PFSK-1 (cell line): Measurements from ENCODE around the gene LIAS.

ENCODE experiments used
- FOXP2 ChIP-seq: optimal IDR thresholded peaks from 2 replicates; pipeline ENCODE3; 2011; ENCODE audit warnings: borderline replicate concordance, control low read depth, inconsistent platforms; ENCODE audit not compliant: insufficient read depth; ENCODE audit errors: extremely low read length, extremely low read depth
- POLR2AphosphoS5 ChIP-seq: IDR thresholded peaks from 2 replicates; pipeline ENCODE4 v1.6.1; 2012; ENCODE audit warnings: low read depth, mild to moderate bottlenecking, control low read depth, low read length, moderate library complexity
- SIN3A ChIP-seq: IDR thresholded peaks from 2 replicates; pipeline ENCODE4 v1.6.1; 2012; ENCODE audit warnings: mild to moderate bottlenecking, low read length, moderate library complexity, borderline replicate concordance; ENCODE audit not compliant: insufficient read depth
- TAF1 ChIP-seq: IDR thresholded peaks from 2 replicates; pipeline ENCODE4 v1.6.1; 2012; ENCODE audit warnings: low read length, control low read depth, borderline replicate concordance; ENCODE audit not compliant: insufficient read depth
- TF ChIP-seq, protein P1 (sequence below), 2 experiments: IDR thresholded peaks; 2 replicates each; pipeline versions ENCODE4 v1.6.1 to v1.8.0; 2011 to 2012; ENCODE audit warnings: low read depth in 2 of 2, low read length in 2 of 2, control low read depth in 1 of 2, inconsistent platforms in 1 of 2, mild to moderate bottlenecking in 1 of 2, moderate library complexity in 1 of 2; ENCODE audit not compliant: insufficient read depth in 1 of 2

The LIAS gene

DNA sequence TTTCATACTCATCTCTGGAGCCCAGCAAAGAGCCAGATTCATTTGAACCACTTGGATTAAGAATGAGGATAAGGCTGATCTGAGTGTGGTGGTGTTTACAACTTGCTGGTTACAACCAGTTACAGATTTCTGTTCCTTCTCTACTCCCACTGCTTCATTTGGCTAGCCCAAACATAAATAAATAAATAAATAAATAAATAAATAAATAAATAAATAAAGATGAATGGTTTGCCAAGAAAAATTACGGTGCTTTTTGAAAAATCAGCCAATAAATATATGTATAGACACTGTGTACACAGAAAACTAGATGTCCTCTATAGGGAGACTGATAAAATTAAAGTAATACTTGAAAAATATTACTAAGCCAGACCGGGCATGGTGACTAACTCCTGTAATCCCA lies 17.3 kb upstream of the LIAS start:
- TF ChIP-seq POLR2AphosphoS5: no peak
- no peak for TF ChIP-seq FOXP2
- TF ChIP-seq TAF1: no peak
- TF ChIP-seq, protein P1, sequence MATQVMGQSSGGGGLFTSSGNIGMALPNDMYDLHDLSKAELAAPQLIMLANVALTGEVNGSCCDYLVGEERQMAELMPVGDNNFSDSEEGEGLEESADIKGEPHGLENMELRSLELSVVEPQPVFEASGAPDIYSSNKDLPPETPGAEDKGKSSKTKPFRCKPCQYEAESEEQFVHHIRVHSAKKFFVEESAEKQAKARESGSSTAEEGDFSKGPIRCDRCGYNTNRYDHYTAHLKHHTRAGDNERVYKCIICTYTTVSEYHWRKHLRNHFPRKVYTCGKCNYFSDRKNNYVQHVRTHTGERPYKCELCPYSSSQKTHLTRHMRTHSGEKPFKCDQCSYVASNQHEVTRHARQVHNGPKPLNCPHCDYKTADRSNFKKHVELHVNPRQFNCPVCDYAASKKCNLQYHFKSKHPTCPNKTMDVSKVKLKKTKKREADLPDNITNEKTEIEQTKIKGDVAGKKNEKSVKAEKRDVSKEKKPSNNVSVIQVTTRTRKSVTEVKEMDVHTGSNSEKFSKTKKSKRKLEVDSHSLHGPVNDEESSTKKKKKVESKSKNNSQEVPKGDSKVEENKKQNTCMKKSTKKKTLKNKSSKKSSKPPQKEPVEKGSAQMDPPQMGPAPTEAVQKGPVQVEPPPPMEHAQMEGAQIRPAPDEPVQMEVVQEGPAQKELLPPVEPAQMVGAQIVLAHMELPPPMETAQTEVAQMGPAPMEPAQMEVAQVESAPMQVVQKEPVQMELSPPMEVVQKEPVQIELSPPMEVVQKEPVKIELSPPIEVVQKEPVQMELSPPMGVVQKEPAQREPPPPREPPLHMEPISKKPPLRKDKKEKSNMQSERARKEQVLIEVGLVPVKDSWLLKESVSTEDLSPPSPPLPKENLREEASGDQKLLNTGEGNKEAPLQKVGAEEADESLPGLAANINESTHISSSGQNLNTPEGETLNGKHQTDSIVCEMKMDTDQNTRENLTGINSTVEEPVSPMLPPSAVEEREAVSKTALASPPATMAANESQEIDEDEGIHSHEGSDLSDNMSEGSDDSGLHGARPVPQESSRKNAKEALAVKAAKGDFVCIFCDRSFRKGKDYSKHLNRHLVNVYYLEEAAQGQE (IDR thresholded peaks at IDR 0.05; ENCODE audit: insufficient read depth in 1 of 2, low read depth in 2 of 2, low read length in 2 of 2): no peak
- no peak for TF ChIP-seq SIN3A

DNA sequence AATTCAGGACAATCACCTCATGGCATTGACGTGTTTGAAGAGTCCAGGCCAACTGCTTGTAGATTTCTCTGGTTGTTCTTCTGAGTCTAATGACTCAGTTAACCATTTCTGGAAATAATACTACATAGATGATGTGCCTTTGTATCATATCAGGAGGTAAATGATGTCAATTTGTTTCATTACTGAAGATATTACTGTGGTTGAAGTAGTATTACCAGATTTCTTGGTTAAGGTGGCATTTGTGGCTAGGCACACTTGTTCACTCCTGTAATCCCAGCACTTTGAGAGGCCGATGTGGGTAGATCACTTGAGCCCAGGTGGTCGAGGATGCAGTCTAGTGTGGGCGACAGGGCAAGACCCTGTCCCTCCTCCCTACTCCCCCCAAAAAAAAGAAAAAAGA lies 15.9 kb upstream of the LIAS start:
- TF ChIP-seq FOXP2 (no peak), POLR2AphosphoS5 (no peak), TAF1 (no peak), SIN3A (no peak)
- TF ChIP-seq, protein P1 (IDR thresholded peaks at IDR 0.05; ENCODE audit: insufficient read depth in 1 of 2, low read depth in 2 of 2, low read length in 2 of 2): no peak

DNA sequence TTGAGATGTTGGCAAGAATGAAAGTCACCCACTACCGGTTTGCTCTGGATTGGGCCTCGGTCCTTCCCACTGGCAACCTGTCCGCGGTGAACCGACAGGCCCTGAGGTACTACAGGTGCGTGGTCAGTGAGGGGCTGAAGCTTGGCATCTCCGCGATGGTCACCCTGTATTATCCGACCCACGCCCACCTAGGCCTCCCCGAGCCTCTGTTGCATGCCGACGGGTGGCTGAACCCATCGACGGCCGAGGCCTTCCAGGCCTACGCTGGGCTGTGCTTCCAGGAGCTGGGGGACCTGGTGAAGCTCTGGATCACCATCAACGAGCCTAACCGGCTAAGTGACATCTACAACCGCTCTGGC lies 12.4 kb upstream of the LIAS start:
- TF ChIP-seq, protein P1 (IDR thresholded peaks at IDR 0.05; ENCODE audit: insufficient read depth in 1 of 2, low read depth in 2 of 2, low read length in 2 of 2): no peak
- TF ChIP-seq FOXP2: no peak
- TF ChIP-seq SIN3A: no peak
- no peak for TF ChIP-seq TAF1
- TF ChIP-seq POLR2AphosphoS5: no peak

DNA sequence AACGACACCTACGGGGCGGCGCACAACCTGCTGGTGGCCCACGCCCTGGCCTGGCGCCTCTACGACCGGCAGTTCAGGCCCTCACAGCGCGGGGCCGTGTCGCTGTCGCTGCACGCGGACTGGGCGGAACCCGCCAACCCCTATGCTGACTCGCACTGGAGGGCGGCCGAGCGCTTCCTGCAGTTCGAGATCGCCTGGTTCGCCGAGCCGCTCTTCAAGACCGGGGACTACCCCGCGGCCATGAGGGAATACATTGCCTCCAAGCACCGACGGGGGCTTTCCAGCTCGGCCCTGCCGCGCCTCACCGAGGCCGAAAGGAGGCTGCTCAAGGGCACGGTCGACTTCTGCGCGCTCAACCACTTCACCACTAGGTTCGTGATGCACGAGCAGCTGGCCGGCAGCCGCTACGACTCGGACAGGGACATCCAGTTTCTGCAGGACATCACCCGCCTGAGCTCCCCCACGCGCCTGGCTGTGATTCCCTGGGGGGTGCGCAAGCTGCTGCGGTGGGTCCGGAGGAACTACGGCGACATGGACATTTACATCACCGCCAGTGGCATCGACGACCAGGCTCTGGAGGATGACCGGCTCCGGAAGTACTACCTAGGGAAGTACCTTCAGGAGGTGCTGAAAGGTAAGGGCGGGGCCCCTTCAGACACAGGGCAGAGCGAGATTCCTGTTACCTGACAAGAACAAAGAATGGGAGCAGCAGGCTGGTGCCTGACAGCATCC lies 11.8 kb upstream of the LIAS start:
- no peak for TF ChIP-seq SIN3A
- TF ChIP-seq, protein P1 (IDR thresholded peaks at IDR 0.05; ENCODE audit: insufficient read depth in 1 of 2, low read depth in 2 of 2, low read length in 2 of 2): no peak
- no peak for TF ChIP-seq FOXP2
- no peak for TF ChIP-seq TAF1
- no peak for TF ChIP-seq POLR2AphosphoS5
